ENCODE measurements around the gene RANBP3L.
"Not testable (repeated sequence)": the region's sequence is repeated elsewhere in the genome, so short reads cannot be mapped to it uniquely, and the experiment has no call there.

RANBP3L gene

DNA sequence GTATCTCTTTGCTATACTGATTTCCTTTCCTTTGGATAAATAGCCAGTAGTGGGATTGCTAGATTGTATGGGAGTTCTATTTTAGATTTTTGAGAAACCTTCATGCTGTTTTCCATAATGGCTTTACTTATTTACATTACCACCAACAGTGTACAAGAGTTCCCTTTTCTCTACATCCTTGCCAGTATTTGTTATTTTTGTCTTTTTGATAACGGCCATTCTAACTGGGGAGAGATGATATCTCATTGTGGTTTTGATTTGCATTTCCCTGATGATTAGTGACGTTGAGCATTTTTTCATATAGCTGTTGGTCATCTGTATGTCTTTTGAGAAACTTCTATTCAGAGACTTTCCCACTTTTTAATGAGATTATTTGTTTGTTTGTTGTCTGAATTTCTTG is 85.8 kb downstream of the RANBP3L start:
- in situ Hi-C loops (cut with MboI; ENCODE audit: low sequenced_read_pairs): no loop called here

DNA sequence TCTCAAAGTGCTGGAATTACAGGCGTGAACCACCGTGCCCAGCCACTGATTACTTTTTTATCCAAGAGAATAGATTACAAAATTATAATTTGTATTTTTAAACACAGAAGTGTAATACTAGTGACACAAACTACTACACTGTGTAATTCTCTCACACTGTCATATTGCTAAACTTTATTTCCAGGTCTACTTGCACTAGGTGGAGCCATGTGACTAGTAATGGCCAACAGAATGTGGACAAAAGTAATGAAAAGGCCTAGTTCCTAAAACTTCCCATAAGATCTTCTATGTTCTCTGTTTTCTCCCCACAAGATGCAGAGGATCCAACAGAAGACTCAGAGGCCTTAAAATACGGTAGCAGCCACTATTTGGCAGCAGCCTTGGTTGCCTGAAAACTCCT is 87.3 kb downstream of the RANBP3L start:
- in situ Hi-C loops (cut with MboI; ENCODE audit: low sequenced_read_pairs): no loop called here

DNA sequence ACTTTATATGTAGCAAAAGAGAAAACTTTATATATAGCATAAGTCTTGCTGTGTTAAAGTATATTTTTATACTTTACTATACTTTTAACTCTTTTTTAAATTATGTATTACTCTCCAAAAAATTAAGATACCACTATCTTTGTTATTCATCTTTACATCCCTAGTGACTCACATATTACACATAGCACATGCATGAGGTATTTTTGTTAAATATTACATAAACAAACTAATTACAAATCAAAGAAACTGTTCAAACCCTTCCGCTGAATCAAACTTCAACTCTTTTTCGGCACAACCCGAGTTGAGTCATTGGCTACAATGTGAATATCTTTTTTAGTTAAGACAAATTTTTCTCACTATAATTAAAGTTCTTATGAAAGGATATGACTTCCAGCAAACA is 92.0 kb downstream of the RANBP3L start:
- in situ Hi-C loops (cut with MboI; ENCODE audit: low sequenced_read_pairs): no loop called here

DNA sequence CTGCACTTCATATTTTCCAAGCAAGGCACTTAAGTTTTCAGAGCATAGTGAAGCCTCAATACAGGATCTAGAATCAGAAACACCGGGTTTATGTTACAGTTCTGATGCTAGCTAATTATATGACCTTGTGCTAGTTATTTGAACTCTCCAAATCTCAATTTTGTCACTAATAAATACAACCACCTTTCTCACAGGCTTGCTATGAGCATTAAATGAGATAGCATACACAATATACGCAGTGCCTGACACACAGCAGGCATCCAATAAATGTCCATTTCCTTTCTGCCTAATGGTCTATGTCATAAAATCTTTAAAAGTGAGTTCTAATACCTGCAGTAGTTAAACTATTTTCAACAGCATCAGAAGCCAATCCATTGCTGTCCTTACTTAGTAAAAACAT is 92.9 kb downstream of the RANBP3L start:
- in situ Hi-C loops (cut with MboI; ENCODE audit: low sequenced_read_pairs): no loop called here

DNA sequence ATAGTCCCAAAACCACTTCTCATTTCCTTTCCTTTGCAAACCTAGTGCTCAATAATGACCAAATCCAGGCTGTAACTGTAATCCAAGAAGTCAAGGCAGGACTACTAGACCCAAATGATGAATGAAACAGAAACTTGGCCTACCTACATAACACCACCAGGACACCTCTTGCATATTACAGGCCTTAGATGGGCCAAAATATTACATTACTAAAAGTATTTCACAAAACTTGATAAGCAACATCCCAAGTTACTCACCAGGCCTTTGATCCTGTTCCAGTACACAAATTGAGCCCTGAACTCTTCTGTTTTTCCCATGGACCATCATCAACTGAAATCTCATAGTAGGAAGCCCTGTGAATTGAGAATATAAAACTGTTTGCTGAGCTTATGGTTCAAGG is 94.8 kb downstream of the RANBP3L start:
- in situ Hi-C loops (cut with MboI; ENCODE audit: low sequenced_read_pairs): no loop called here

DNA sequence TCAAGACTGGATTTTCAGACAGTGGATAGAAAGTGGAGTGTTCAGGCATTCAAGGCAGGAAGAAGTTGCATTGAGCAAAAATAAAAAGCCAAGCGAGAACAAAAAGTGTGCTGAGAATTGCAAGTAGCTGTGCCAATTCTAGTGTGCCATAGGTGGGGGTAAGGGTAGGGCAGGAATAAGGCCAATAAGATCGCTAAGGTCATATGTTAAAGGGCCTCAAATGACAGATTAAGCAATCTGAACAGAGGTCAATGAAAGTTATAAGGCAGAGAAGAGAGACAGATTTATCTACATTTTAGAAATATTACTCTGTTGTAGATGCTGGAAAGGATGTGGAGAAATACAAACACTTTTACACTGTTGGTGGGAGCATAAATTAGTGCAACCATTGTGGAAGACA is 96.4 kb downstream of the RANBP3L start:
- in situ Hi-C loops (cut with MboI; ENCODE audit: low sequenced_read_pairs): no loop called here

DNA sequence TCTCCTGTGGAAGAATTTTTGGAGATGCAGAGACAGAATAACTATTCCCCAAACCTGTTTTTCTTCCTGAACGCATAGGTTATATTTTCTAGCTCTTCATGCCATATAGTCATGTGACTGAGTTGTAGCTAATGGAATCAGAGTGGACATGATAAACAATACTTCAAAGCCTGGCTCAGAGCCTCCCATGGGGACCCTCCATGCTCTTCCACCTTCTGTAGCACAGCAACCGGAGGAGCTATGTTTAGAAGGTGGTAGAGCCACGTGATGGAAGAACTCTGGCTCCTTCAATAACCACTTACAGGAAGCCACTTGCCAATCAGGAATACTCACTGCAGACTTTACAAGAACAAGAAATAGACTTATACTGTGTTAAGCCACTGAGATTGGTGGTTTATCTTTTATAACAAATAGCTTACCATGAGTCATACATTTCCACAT is 99.2 kb downstream of the RANBP3L start:
- in situ Hi-C loops (cut with MboI; ENCODE audit: low sequenced_read_pairs): no loop called here

DNA sequence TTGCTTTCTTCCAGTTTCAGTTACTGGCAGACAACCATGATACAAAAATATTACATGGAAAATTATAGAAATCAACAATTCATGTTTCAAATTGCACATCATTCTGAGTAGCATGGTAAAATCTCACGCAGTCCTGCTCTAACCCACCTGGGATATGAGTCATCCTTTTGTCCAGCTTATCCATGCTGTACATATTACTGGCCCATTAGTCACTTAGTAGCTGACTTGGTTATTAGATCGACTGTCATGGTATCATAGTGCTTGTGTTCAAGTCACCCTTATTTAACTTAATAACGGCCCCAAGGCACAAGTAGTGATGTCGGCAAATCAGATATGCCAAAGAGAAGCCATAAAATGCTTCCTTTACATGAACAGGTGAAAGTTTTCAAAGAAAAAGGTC is 101.2 kb downstream of the RANBP3L start:
- in situ Hi-C loops (cut with MboI; ENCODE audit: low sequenced_read_pairs): no loop called here

DNA sequence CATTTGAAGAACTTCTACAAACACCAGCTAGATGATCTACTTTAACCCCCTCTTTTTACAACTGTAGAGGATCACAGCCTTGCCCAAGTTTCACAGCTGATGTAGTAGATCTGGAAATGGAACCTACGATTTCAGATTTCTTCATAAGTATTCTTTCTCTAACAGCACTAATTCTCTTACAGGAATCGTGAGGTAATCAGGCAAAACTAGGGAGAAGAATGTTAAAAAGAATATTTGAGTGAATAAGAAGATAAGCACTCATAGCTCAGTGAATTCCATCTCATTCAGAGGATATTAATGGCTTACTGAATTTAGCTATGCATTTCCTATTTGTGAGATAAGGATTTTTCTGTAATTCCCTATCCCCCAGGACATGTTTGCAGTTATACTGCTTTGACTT is 102.1 kb downstream of the RANBP3L start:
- in situ Hi-C loops (cut with MboI; ENCODE audit: low sequenced_read_pairs): no loop called here

DNA sequence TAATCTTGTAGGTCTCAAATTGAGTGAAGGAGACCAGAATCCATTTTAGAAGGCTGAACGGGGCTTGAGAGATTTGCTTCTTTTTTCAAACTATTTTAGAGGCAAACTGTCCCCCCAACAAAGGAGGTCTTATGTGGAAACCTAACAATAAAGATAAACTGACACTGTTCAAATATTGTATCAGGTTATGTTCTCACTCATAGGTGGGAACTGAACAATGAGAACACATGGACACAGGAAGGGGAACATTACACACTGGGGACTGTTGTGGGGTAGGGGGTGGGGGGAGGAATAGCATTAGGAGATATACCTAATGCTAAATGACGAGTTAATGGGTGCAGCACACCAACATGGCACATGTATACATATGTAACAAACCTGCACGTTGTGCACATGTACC is 102.9 kb downstream of the RANBP3L start:
- in situ Hi-C loops (cut with MboI; ENCODE audit: low sequenced_read_pairs): not testable (repeated sequence)

Data from HL-60/S4 (cell line).